ENCODE measurements around the gene INS.

Gene INS

DNA sequence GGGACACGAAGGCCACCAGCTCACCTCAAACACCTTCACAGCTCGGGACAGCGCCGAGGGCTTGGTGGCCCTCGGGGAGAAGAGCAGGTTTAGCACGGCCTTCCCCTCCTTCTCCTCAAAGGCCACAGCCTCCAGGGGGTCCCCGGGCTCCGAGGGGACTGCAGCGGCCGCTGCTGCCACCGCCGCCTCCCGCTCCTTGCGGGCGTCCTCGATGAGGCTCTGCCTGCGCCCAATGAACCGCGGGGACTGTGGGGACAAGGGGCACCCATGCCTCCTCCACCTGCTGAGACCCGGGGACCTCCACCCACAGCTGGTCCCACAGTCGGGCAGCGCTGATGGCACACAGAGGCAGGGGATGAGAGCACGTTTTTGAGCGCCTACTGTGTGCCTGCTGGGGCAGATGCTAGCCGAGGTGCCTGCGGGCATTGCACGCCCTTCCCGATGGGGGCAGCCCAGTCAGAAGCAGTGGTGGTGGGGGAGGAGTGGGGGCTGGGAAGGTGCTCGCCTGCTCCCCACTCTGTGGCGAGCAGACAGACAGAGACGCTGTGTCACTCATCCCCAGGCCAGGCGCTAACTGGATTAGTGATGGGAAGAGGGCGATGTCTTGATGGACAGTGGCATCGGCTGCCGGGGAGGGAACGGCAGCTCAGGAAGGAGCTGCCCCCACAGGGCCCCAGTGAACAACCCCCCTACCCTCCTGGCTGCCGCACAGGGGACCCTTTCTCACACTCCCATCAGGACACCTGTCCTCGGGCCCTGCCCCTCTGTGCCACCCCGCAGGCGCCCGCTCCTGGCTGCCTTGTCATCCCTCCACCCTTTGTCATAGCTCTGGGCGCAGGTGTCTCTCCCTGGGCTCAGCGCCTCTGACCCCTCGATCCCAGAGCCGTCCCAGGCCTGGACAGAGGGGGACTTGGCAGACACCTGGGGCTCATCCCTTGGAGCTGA lies 8.9 kb upstream of the INS start:
- H3K27ac ChIP-seq (ENCODE audit: low read length), result no peak overlapping the region
- H3K4me3 ChIP-seq (ENCODE audit: low read length in 2 of 2), result no peak overlapping the region
- no peaks in the 10 kb centered on the region for H3K36me3 ChIP-seq (ENCODE audit: control insufficient read depth in 2 of 2, insufficient read depth in 2 of 2, low read length in 2 of 2)
- no peak overlapping the region for H3K9ac ChIP-seq (ENCODE audit: low read length in 2 of 2)
- no peaks in the 10 kb centered on the region for H3K9me3 ChIP-seq (ENCODE audit: control insufficient read depth in 2 of 2, low read length in 2 of 2)
- H3K27me3 ChIP-seq (ENCODE audit: control insufficient read depth in 1 of 2, insufficient read depth in 2 of 2, low read length in 2 of 2), result peaks cover 4 to 25% of the 10 kb centered on the region in 2 donors
- H3K4me1 ChIP-seq (ENCODE audit: control insufficient read depth, insufficient read depth, low read length), result peaks cover 5% of the 10 kb centered on the region

DNA sequence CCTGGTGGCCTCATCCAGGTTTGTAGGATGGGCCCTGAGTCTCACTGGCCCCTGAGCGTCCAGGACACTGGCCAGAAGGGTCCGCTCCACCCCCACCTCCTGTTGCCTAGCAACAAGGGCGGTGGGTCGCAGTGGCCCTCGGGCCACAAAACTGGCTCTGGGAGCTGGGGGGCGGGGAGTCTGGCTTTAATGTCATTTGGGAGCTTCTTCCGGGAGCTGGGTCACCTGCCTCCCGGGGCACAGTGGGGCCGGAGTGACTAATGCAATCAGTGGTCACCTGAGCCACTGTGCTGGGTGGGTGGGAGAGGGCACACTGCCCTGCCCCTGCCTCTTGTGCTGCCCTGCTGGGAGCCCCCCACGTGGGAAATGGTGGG lies 8.0 kb upstream of the INS start:
- Histone ChIP-seq H3K27me3 (ENCODE audit: control insufficient read depth in 1 of 2, insufficient read depth in 2 of 2, low read length in 2 of 2) (peaks cover 4 to 25% of the 10 kb centered on the region in 2 donors), H3K9me3 (ENCODE audit: control insufficient read depth in 2 of 2, low read length in 2 of 2) (no peaks in the 10 kb centered on the region), H3K9ac (ENCODE audit: low read length in 2 of 2) (no peak overlapping the region), H3K27ac (ENCODE audit: low read length) (no peak overlapping the region), H3K4me3 (ENCODE audit: low read length in 2 of 2) (no peak overlapping the region), H3K4me1 (ENCODE audit: control insufficient read depth, insufficient read depth, low read length) (peaks cover 5% of the 10 kb centered on the region), H3K36me3 (ENCODE audit: control insufficient read depth in 2 of 2, insufficient read depth in 2 of 2, low read length in 2 of 2) (no peaks in the 10 kb centered on the region)

DNA sequence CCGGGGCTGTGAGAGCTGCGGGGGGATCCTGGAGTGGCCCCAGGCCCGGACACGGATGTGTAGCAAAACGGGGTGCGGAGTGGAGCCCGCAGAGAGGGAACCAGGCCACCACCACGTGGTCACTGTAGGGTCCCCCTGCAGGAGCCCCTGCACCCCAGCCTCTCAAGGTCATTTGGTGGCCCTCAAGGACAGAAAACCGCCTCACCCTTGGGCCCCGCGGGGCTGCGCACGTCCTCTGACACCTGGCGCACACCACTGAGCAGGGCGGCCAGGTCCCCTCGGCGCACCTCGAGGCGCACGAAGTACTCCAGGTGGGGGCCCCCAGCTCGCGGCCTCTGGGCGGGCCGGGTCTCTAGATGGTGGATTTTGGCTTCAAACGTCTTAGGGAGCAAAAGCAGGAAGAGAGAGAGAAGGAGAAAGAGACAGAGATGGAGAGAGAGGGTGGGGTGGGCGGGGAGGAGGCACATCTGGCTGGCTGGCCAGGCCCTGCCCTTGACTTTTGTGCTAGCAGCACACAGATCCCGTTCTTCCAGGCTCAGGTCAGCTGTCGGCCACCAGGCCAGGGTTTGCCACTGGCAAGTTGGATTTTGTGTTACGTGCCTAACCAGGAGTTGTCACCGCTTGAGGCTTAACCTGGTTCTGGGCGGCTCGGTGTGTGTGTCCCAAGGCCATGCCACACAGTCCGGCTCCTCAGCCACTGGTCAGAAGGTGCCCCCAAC lies 7.4 kb upstream of the INS start:
- Histone ChIP-seq H3K27me3 (ENCODE audit: control insufficient read depth in 1 of 2, insufficient read depth in 2 of 2, low read length in 2 of 2) (peaks cover 4 to 27% of the 10 kb centered on the region in 2 donors), H3K27ac (ENCODE audit: low read length) (no peak overlapping the region), H3K4me1 (ENCODE audit: control insufficient read depth, insufficient read depth, low read length) (peaks cover 5% of the 10 kb centered on the region)

DNA sequence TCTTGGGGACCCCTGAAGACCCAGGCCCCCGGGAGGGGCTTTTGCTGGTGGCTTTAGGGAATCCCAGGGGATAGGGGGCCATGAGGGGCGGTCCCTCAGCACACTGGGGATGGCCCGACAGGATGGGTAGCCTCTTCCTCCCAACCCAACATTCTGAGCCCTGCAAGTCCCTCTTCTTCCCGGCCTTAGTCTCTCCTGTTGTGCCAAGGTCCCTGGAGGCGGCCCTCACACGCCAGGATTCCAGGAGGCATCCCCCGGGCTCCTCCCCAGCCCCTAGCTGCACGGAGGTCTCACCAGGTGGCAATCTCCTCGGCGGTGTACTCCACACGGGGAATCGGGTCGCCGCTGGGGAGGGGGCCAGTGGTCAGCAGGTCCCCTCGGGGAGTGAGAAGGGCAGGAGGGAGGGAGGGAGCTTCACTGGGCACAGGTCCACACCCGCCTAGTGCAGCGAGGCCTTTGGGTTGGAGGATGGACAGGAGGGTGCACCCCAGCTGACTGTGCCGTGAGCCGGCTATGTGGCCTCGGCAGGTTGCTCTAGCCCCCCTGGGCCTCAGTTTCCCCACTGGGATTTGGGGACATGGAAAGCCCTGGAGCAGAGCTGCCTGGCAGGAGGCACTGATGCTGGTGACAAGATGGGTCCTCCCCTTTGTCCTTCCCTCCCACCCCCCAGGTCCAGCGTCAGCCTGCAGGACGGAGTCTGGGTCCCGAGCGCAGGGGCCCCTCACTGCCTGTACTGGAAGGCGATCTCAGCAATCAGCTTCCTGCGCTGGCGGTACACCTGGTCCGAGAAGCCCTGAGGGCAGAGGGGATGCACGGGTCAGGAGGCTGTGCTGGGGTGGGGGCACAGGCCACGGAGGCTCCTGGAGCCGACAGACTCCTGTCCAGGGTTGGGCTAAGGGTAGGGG lies 6.4 kb upstream of the INS start:
- Histone ChIP-seq H3K9ac (ENCODE audit: low read length in 2 of 2) (no peak overlapping the region), H3K27me3 (ENCODE audit: control insufficient read depth in 1 of 2, insufficient read depth in 2 of 2, low read length in 2 of 2) (peaks cover 4 to 29% of the 10 kb centered on the region in 2 donors), H3K36me3 (ENCODE audit: control insufficient read depth in 2 of 2, insufficient read depth in 2 of 2, low read length in 2 of 2) (no peaks in the 10 kb centered on the region), H3K9me3 (ENCODE audit: control insufficient read depth in 2 of 2, low read length in 2 of 2) (no peaks in the 10 kb centered on the region), H3K4me3 (ENCODE audit: low read length in 2 of 2) (no peak overlapping the region), H3K4me1 (ENCODE audit: control insufficient read depth, insufficient read depth, low read length) (peaks cover 5% of the 10 kb centered on the region), H3K27ac (ENCODE audit: low read length) (no peak overlapping the region)

More for the DNA sequence above, 7.4 kb upstream of the INS start:
- Histone ChIP-seq H3K4me3 (ENCODE audit: low read length in 2 of 2) (no peak overlapping the region), H3K9me3 (ENCODE audit: control insufficient read depth in 2 of 2, low read length in 2 of 2) (no peaks in the 10 kb centered on the region), H3K36me3 (ENCODE audit: control insufficient read depth in 2 of 2, insufficient read depth in 2 of 2, low read length in 2 of 2) (no peaks in the 10 kb centered on the region), H3K9ac (ENCODE audit: low read length in 2 of 2) (no peak overlapping the region)

DNA sequence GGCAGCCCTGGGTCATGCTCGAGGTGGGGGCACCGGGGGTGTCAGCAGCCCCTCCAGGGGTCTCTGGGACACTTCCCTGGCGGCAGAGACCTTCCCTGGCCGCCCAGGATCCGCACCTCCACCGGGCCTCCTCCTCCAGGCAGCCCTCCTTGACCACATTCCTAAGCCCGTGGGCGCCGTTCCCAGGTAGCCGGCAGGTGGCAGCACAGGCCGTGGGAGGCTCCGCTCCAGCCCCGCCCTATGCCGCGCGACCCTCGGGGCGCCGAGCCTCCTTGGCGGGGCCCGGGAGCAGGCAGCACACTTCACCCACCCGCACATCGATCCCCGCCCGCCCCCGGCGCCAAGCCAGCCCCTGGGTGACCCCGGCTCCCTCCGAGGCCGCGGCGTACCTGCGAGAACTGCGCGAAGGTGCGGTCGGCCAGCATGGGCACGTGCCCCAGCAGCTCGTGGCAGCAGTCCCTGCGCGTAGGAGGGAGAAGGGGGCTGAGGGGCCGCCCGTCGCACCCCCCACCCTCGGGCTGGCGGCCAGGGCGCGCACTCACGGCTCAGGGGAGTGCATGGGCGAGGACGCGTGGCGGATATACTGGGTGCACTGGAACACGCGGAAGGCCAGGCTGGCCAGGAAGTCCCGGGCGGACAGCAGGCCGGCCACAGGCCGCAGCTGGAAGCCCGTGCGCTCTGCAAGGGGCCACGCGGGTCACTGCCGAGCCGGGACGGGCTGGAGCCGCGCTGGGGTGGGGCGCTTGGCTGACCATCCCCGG lies 5.3 kb upstream of the INS start:
- no peak overlapping the region for H3K9ac ChIP-seq (ENCODE audit: low read length in 2 of 2)
- H3K4me3 ChIP-seq (ENCODE audit: low read length in 2 of 2), result no peak overlapping the region
- H3K27ac ChIP-seq (ENCODE audit: low read length), result no peak overlapping the region
- no peaks in the 10 kb centered on the region for H3K36me3 ChIP-seq (ENCODE audit: control insufficient read depth in 2 of 2, insufficient read depth in 2 of 2, low read length in 2 of 2)
- peaks cover 4 to 29% of the 10 kb centered on the region in 2 donors for H3K27me3 ChIP-seq (ENCODE audit: control insufficient read depth in 1 of 2, insufficient read depth in 2 of 2, low read length in 2 of 2)
- H3K9me3 ChIP-seq (ENCODE audit: control insufficient read depth in 2 of 2, low read length in 2 of 2), result no peaks in the 10 kb centered on the region
- peaks cover 5% of the 10 kb centered on the region for H3K4me1 ChIP-seq (ENCODE audit: control insufficient read depth, insufficient read depth, low read length)

DNA sequence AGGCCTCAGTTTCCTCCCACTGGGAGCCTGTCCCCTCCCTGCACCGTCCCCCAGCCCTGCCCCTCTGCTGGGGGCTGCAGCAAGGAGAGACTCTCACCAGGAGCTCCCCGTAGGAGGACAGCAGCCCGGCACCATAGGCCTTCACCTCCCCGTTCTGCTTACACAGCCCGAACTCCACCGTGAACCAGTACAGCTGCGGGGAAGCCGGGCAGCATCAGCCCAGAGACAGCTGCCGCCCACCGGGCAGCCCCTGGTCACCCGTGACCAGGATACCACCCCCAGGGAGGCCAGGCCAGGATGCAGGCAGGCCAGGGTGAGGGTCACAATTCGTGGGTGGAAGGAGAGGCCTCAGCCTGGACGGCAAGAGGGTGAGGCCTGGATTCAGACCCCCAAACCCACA lies 4.6 kb upstream of the INS start:
- no peak overlapping the region for H3K27ac ChIP-seq (ENCODE audit: low read length)
- H3K4me1 ChIP-seq (ENCODE audit: control insufficient read depth, insufficient read depth, low read length), result peaks cover 5% of the 10 kb centered on the region
- no peak overlapping the region for H3K4me3 ChIP-seq (ENCODE audit: low read length in 2 of 2)
- H3K27me3 ChIP-seq (ENCODE audit: control insufficient read depth in 1 of 2, insufficient read depth in 2 of 2, low read length in 2 of 2), result peaks cover 4 to 32% of the 10 kb centered on the region in 2 donors
- H3K36me3 ChIP-seq (ENCODE audit: control insufficient read depth in 2 of 2, insufficient read depth in 2 of 2, low read length in 2 of 2), result no peaks in the 10 kb centered on the region
- no peaks in the 10 kb centered on the region for H3K9me3 ChIP-seq (ENCODE audit: control insufficient read depth in 2 of 2, low read length in 2 of 2)
- no peak overlapping the region for H3K9ac ChIP-seq (ENCODE audit: low read length in 2 of 2)

DNA sequence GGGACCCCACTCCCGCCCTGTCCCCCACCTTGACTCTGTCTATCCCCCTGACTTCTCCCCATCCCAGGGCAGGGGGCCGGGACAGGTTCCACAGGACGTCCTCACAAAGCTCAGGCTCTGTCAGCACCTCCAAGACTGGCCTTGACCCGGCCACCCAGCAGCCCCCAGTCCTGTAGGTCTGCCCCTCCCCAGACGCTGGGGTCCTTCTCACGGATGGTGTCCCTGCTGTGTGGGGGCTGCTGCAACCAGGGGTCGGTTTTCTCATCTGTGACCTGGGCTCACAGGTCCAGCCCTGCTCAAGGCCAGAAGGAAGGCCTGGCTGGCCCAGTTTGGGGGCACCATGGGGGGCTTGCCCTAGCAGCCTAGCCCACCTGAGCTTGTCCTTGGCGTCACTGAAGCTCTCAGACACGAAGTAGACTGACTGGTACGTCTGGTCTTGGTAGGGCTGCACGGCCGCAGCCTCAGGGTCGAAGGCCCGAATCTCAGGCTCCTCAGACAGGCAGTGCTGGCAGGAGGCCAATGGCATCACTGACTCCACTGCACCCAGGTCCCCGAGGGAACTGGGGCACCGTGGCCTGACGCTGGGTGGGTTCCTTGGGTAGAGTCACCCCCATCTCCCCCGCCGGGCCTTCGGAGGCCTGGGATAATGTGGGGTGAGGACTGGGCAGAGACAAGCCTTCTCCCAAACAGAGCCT lies 4.0 kb upstream of the INS start:
- Histone ChIP-seq H3K9ac (ENCODE audit: low read length in 2 of 2) (no peak overlapping the region), H3K36me3 (ENCODE audit: control insufficient read depth in 2 of 2, insufficient read depth in 2 of 2, low read length in 2 of 2) (no peaks in the 10 kb centered on the region), H3K4me3 (ENCODE audit: low read length in 2 of 2) (no peak overlapping the region), H3K4me1 (ENCODE audit: control insufficient read depth, insufficient read depth, low read length) (peaks cover 5% of the 10 kb centered on the region), H3K27me3 (ENCODE audit: control insufficient read depth in 1 of 2, insufficient read depth in 2 of 2, low read length in 2 of 2) (peaks cover 4 to 32% of the 10 kb centered on the region in 2 donors), H3K9me3 (ENCODE audit: control insufficient read depth in 2 of 2, low read length in 2 of 2) (no peaks in the 10 kb centered on the region), H3K27ac (ENCODE audit: low read length) (no peak overlapping the region)

DNA sequence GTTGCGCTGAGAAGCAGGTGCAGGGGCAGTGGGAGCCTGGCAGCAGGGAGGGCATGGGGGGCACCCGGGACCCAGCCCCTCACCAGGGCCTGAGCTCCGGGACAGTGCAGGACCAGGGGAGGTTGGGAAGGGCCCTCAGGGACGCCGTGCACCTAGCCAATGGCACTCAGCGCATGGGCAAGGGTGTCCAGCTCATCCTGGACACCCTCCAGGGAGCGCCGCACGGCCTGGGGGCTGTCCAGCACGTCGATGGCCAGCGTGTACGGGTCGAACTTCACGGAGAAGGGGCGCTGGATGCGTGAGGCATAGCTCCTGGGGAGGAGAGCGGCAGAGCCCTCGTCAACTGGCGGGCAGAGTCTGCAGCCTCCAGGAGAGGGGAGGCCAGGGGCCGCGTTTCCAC lies 3.1 kb upstream of the INS start:
- Histone ChIP-seq H3K27me3 (ENCODE audit: control insufficient read depth in 1 of 2, insufficient read depth in 2 of 2, low read length in 2 of 2) (peaks cover 4 to 30% of the 10 kb centered on the region in 2 donors), H3K4me1 (ENCODE audit: control insufficient read depth, insufficient read depth, low read length) (peaks cover 5% of the 10 kb centered on the region), H3K9ac (ENCODE audit: low read length in 2 of 2) (no peak overlapping the region), H3K36me3 (ENCODE audit: control insufficient read depth in 2 of 2, insufficient read depth in 2 of 2, low read length in 2 of 2) (no peaks in the 10 kb centered on the region), H3K27ac (ENCODE audit: low read length) (no peak overlapping the region), H3K4me3 (ENCODE audit: low read length in 2 of 2) (no peak overlapping the region), H3K9me3 (ENCODE audit: control insufficient read depth in 2 of 2, low read length in 2 of 2) (no peaks in the 10 kb centered on the region)

DNA sequence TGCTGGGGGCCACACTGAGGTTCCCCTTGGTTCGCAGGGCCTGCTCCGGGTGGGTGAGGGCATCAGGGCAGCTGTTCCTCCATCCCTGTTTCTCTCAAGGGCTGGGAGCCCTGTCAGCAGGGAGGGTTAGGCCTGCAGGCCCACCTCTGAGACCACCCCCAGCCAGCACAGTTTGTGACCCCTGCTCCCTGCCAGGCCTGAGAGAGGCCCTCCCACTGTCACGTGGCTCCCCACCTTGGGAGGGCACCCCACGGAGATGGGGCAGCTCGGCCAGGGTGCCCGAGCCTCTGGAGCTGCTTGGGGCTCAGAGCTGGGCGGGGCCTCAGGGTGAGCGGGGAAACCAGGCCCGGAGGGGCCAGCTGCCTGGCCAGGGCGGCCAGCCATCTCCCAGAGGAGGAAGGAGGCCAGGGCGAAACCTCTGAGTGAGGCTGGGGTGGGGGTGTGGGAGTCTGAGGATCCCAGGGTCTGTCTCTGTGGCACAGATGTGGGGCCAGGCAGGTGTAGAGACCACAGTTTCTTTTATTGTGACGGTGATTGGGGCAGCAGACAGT lies 2.5 kb upstream of the INS start:
- Histone ChIP-seq H3K27ac (ENCODE audit: low read length) (no peak overlapping the region), H3K36me3 (ENCODE audit: control insufficient read depth in 2 of 2, insufficient read depth in 2 of 2, low read length in 2 of 2) (no peaks in the 10 kb centered on the region), H3K4me3 (ENCODE audit: low read length in 2 of 2) (no peak overlapping the region), H3K4me1 (ENCODE audit: control insufficient read depth, insufficient read depth, low read length) (peaks cover 5% of the 10 kb centered on the region), H3K27me3 (ENCODE audit: control insufficient read depth in 1 of 2, insufficient read depth in 2 of 2, low read length in 2 of 2) (peaks cover 4 to 30% of the 10 kb centered on the region in 2 donors), H3K9ac (ENCODE audit: low read length in 2 of 2) (no peak overlapping the region), H3K9me3 (ENCODE audit: control insufficient read depth in 2 of 2, low read length in 2 of 2) (no peaks in the 10 kb centered on the region)

Measured in stomach smooth muscle (tissue), 2 donors.